Heart left ventricle (tissue), 16 donors: ENCODE measurements around the gene IGF2R. TPM values are rescaled to one million over a fixed set of nuclear protein-coding genes. Genes with fewer than 3 reads are reported as not detected.

Source experiments
- ATAC-seq, 4 donors: fragments of 200-7000 bp; cut with Tn5 transposase; one replicate each; pipeline ENCODE4 v1.9.1; 2020 to 2022; ENCODE audit warnings: moderate library complexity in 4 of 4, mild to moderate bottlenecking in 3 of 4, moderate number of reproducible peaks in 1 of 4
- DNase-seq, 5 donors: peaks; one replicate each; pipeline ENCODE4 v3.0.0-alpha.2; 2020
- H3K27ac ChIP-seq, 12 donors: fragments of 200-600 bp; sonication (generic) in 4 of 12; one replicate each; pipeline versions ENCODE4 v1.5.0 to v1.8.0; 2016 to 2022; ENCODE audit warnings: mild to moderate bottlenecking in 2 of 12
- H3K27me3 ChIP-seq, 9 donors: fragments of 200-600 bp; sonication (generic) in 2 of 9; one replicate each; pipeline versions ENCODE4 v1.5.1 to v1.8.0; 2016 to 2022; ENCODE audit warnings: mild to moderate bottlenecking in 3 of 9
- H3K36me3 ChIP-seq, 9 donors: fragments of 200-600 bp; sonication (generic) in 2 of 9; one replicate each; pipeline versions ENCODE4 v1.5.0 to v1.8.0; 2018 to 2022; ENCODE audit warnings: mild to moderate bottlenecking in 2 of 9
- H3K4me1 ChIP-seq, 12 donors: fragments of 200-600 bp; sonication (generic) in 4 of 12; one replicate each; pipeline versions ENCODE4 v1.5.0 to v1.8.0; 2016 to 2022; ENCODE audit warnings: mild to moderate bottlenecking in 3 of 12
- H3K4me3 ChIP-seq, 12 donors: fragments of 200-600 bp; sonication (generic) in 4 of 12; one replicate each; pipeline versions ENCODE4 v1.5.0 to v1.8.0; 2017 to 2022; ENCODE audit warnings: mild to moderate bottlenecking in 9 of 12, moderate library complexity in 4 of 12
- H3K9me3 ChIP-seq, 12 donors: fragments of 200-600 bp; sonication (generic) in 4 of 12; one replicate each; pipeline versions ENCODE4 v1.5.0 to v1.8.0; 2016 to 2022; ENCODE audit warnings: mild to moderate bottlenecking in 1 of 12
- CTCF ChIP-seq, 12 donors: fragments of 200-600 bp; sonication (generic) in 4 of 12; IDR thresholded peaks; one replicate each; pipeline versions ENCODE4 v1.5.0 to v1.8.0; 2018 to 2022; ENCODE audit warnings: antibody characterized with exemption in 12 of 12, mild to moderate bottlenecking in 5 of 12
- POLR2A ChIP-seq, 2 donors: fragments of 450-650 bp; IDR thresholded peaks; one replicate each; pipeline ENCODE4 v1.6.1; 2017; ENCODE audit warnings: antibody characterized with exemption in 2 of 2, mild to moderate bottlenecking in 2 of 2, moderate library complexity in 2 of 2
- WGBS, 4 donors: extraction: QIAGEN DNeasy Blood & Tissue Kit in 2 of 4; methylation state at CpG; one replicate each; pipeline versions ENCODE4 v1.1.5 to v1.1.7; 2013 to 2018; 5-methylcytosine and 5-hydroxymethylcytosine counted together
- intact Hi-C, 10 donors: fragments of 100-400 bp; cut with DNase I; formaldehyde crosslinking; loops; one replicate each; pipeline versions ENCODE4 v1.11.1 to v1.14.2; 2022
- polyA plus RNA-seq, 2 donors: library from polyadenylated mRNA; stranded (reverse); fragments of 200-250 nt; gene quantifications; one replicate each; pipeline ENCODE4 v1.2.3, GENCODE V29; 2013
- total RNA-seq, 9 donors: library from RNA; depleted of rRNA in 2 of 9; stranded (reverse); fragments of >200 nt in 2 of 9; fragmentation: NEBNext Ultra II Directional in 3 of 9; extraction: Animal tissue kit (Norgen Biotek cat#: 25700) in 3 of 9; gene quantifications; one replicate each; pipeline versions ENCODE4 v1.1.0 to v1.2.4, GENCODE V29; 2016 to 2023
- donor health status: ischemic (EF 13 %, LVEDD 7.1; RV severe dilation, severe dysfunction).
- donor health status: healthy with polysubstance abuse.
- donor health status: DM: no; HTN: yes; CAD: no.
- donor health status: DM: no; HTN: no; CAD: no.
- donor health status: ischemic (EF 25% LVEDD 6.9; RV normal size, moderate dysfunction).
- donor health status: ischemic (EF 25% LVEDD 5.7; RV mildly dilated, moderate dysfunction).
- donor health status: healthy.
- donor health status: DM: yes; HTN: yes; CAD: no.
- donor health status: ischemic (EF 35%, LVEDD 5.7; RV mildly dilated, moderate dysfunction).
- donor health status: nonischemic (EF 11% LVEDD 7.7; RV severe dilation, severe dysfunction).
- donor health status: DM: yes; HTN: yes; CAD: no.
- donor health status: PGD.
- donor health status: ischemic (EF 29% LVEDD 5.4; RV normal size, mild dysfunction).
- donor health status: nonischemic (EF 23%, LVEDD 6.1; RV moderate dilation, normal function).

The IGF2R gene
- total and polyA plus RNA-seq, 11 donors: 15.4 to 111 (median 68.5) TPM

GRCh38 chr6:160027076-160027475, 58.2 kb downstream of the IGF2R start:
- no peak for ATAC-seq
- no peak overlapping the region for H3K4me3 ChIP-seq
- TF ChIP-seq CTCF (IDR thresholded peaks at IDR 0.05) (no peak), POLR2A (IDR thresholded peaks at IDR 0.05) (no peak)
- peaks cover 3 to 27% (median 17%) of the 10 kb centered on the region in 12 donors for H3K4me1 ChIP-seq
- H3K36me3 ChIP-seq: peaks cover 0 to 81% (median 51%) of the 10 kb centered on the region in 9 donors
- H3K9me3 ChIP-seq: no peaks in the 10 kb centered on the region
- WGBS, 4 donors: 93 to 96% (median 95%) methylated on average over 6 to 11 of the region's 11 CpGs
- intact Hi-C loops: loop anchor here in 3 of 10 donors (5.0 to 10.0 kb wide), 3 partner anchors 45 to 55 kb away; no protein-coding TSS in a partner anchor
- DNase-seq: no peak
- H3K27ac ChIP-seq: no peak overlapping the region
- H3K27me3 ChIP-seq: no peaks in the 10 kb centered on the region

- H3K27ac ChIP-seq: peak overlapping the region in 1 of 12 donors; percentile 18
- peaks cover 3 to 27% (median 17%) of the 10 kb centered on the region in 12 donors for H3K4me1 ChIP-seq
- WGBS, 4 donors: 67 to 87% (median 75%) methylated on average over 10 of the region's 10 CpGs
- H3K9me3 ChIP-seq: no peaks in the 10 kb centered on the region
- H3K4me3 ChIP-seq: no peak overlapping the region
- H3K27me3 ChIP-seq: no peaks in the 10 kb centered on the region
- DNase-seq (no peak), ATAC-seq (no peak)
- intact Hi-C loops: loop anchor here in 3 of 10 donors (5.0 to 10.0 kb wide), 3 partner anchors 46 to 56 kb away; no protein-coding TSS in a partner anchor
- TF ChIP-seq POLR2A (IDR thresholded peaks at IDR 0.05) (no peak), CTCF (IDR thresholded peaks at IDR 0.05) (no peak)
- peaks cover 0 to 90% (median 57%) of the 10 kb centered on the region in 9 donors for H3K36me3 ChIP-seq
These were observed 59.0 kb downstream of the IGF2R start for GRCh38 chr6:160027931-160028330.

GRCh38 chr6:160028487-160029275, 59.8 kb downstream of the IGF2R start:
- ATAC-seq (no peak), DNase-seq (no peak)
- Histone ChIP-seq H3K27me3 (no peaks in the 10 kb centered on the region), H3K27ac (peak overlapping the region in 3 of 12 donors; percentile 16 to 81 (median 18)), H3K9me3 (no peaks in the 10 kb centered on the region), H3K4me3 (no peak overlapping the region), H3K36me3 (peaks cover 0 to 97% (median 63%) of the 10 kb centered on the region in 9 donors), H3K4me1 (peaks cover 3 to 27% (median 17%) of the 10 kb centered on the region in 12 donors)
- intact Hi-C loops: loop anchor here in 3 of 10 donors (5.0 to 10.0 kb wide), 3 partner anchors 46 to 56 kb away; no protein-coding TSS in a partner anchor
- WGBS, 4 donors: 91 to 95% (median 93%) methylated on average over 8 of the region's 8 CpGs
- TF ChIP-seq CTCF (IDR thresholded peaks at IDR 0.05) (no peak), POLR2A (IDR thresholded peaks at IDR 0.05) (no peak)

GRCh38 chr6:160029525-160029924, 60.6 kb downstream of the IGF2R start:
- Histone ChIP-seq H3K27me3 (no peaks in the 10 kb centered on the region), H3K4me3 (no peak overlapping the region), H3K4me1 (peaks cover 3 to 33% (median 17%) of the 10 kb centered on the region in 12 donors), H3K9me3 (no peaks in the 10 kb centered on the region), H3K36me3 (peaks cover 0 to 98% (median 63%) of the 10 kb centered on the region in 9 donors), H3K27ac (peak overlapping the region in 11 of 12 donors; percentile 47 to 82 (median 73))
- ATAC-seq (no peak), DNase-seq (no peak)
- intact Hi-C loops: loop anchor here in 3 of 10 donors (5.0 to 10.0 kb wide), 3 partner anchors 47 to 57 kb away; no protein-coding TSS in a partner anchor
- TF ChIP-seq POLR2A (IDR thresholded peaks at IDR 0.05) (no peak), CTCF (IDR thresholded peaks at IDR 0.05) (no peak)
- 90 to 93% (median 91%) methylated on average over 11 of the region's 11 CpGs for WGBS, 4 donors
